DND-41 (cell line): ENCODE measurements around the gene PCGF5.
A peak's percentile ranks its signal among the peaks of the same experiment; 100 is the strongest.

ENCODE experiments used
- ATAC-seq: fragments of 200-7000 bp; cut with Tn5 transposase; 3 replicates; pipeline ENCODE4 v1.9.1; 2021; ENCODE audit warnings: low read depth; ENCODE audit not compliant: insufficient read depth
- DNase-seq: peaks from one replicate; pipeline ENCODE4 v3.0.0-alpha.2; 2020
- H2AFZ ChIP-seq: 2 replicates; pipeline ENCODE4 v1.6.0; 2012; ENCODE audit warnings: low read depth, low read length
- H3K27ac ChIP-seq: 2 replicates; pipeline ENCODE4 v1.5.1; 2012; ENCODE audit warnings: low read length, inconsistent platforms
- H3K27me3 ChIP-seq: fragments of 200-600 bp; sonication (generic); 2 replicates; pipeline ENCODE4 v1.6.0; 2012; ENCODE audit warnings: low read length, mild to moderate bottlenecking, inconsistent platforms; ENCODE audit not compliant: insufficient read depth, poor library complexity
- H3K36me3 ChIP-seq: 2 replicates; pipeline ENCODE4 v1.5.1; 2012; ENCODE audit warnings: low read length, inconsistent platforms; ENCODE audit not compliant: insufficient read depth
- H3K4me1 ChIP-seq: 2 replicates; pipeline ENCODE4 v1.5.1; 2012; ENCODE audit warnings: mild to moderate bottlenecking, low read length; ENCODE audit not compliant: insufficient read depth
- H3K4me2 ChIP-seq: 2 replicates; pipeline ENCODE4 v1.6.0; 2012; ENCODE audit warnings: mild to moderate bottlenecking, moderate library complexity, low read length, inconsistent platforms; ENCODE audit not compliant: insufficient read depth
- H3K4me3 ChIP-seq, 2 experiments: fragments of 200-600 bp in 1 of 2; shearing (Covaris generic) in 1 of 2; 2 replicates each; pipeline ENCODE4 v1.5.1; 2012 to 2016; ENCODE audit warnings: inconsistent platforms in 2 of 2, low read length in 2 of 2, mild to moderate bottlenecking in 2 of 2, low read depth in 1 of 2, moderate library complexity in 1 of 2
- H3K79me2 ChIP-seq: 2 replicates; pipeline ENCODE4 v1.6.0; 2012; ENCODE audit warnings: low read length, inconsistent platforms; ENCODE audit not compliant: insufficient read depth
- H3K9ac ChIP-seq: 2 replicates; pipeline ENCODE4 v1.6.0; 2012; ENCODE audit warnings: low read depth, mild to moderate bottlenecking, inconsistent platforms, low read length, moderate library complexity
- H3K9me3 ChIP-seq: 2 replicates; pipeline ENCODE4 v1.5.1; 2012; ENCODE audit warnings: low read length, moderate library complexity, mild to moderate bottlenecking, inconsistent platforms; ENCODE audit not compliant: insufficient read depth, severe bottlenecking
- H4K20me1 ChIP-seq: 2 replicates; pipeline ENCODE4 v1.6.0; 2012; ENCODE audit warnings: low read length; ENCODE audit not compliant: insufficient read depth
- EZH2 ChIP-seq: IDR thresholded peaks from 3 replicates; pipeline ENCODE4 v1.6.1; 2012; ENCODE audit warnings: borderline replicate concordance, low read depth, mild to moderate bottlenecking, moderate library complexity, low read length, inconsistent platforms; ENCODE audit not compliant: severe bottlenecking
- TF ChIP-seq, protein P1 (sequence below): IDR thresholded peaks from 2 replicates; pipeline ENCODE4 v1.5.1; 2012; ENCODE audit warnings: borderline replicate concordance, low read length, moderate library complexity, mild to moderate bottlenecking; ENCODE audit not compliant: poor library complexity, severe bottlenecking; ENCODE audit errors: extremely low read depth

Gene PCGF5

DNA sequence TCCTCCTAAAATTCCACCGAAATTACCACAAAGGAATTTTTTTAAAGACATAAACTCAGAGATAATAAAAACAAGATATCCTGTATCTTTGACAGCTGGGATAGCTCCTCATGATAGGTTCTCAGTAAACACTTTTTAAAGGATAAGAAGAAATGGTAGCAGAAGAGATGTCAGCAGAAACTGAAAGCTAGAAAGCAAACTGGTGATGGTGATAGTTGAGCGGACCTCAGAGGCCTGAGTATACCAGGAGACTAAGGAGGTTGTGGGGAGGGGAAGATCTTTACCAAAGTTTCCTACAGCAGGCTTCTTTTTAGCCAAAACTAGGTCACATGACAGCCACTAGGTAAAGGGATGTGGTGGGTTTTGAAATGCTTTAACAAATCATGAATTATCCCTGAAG lies 22.5 kb downstream of the PCGF5 start:
- Histone ChIP-seq H3K79me2 (peaks cover 94% of the 10 kb centered on the region), H3K27ac (0 out of 2 replicates have a peak overlapping the region, but pooled peaks have one; percentile 2), H3K27me3 (no peaks in the 10 kb centered on the region), H3K36me3 (peaks cover 59% of the 10 kb centered on the region), H3K4me3 (no peak overlapping the region), H3K9me3 (no peaks in the 10 kb centered on the region), H2AFZ (no peak overlapping the region), H3K9ac (no peak overlapping the region), H4K20me1 (peaks cover 3% of the 10 kb centered on the region; the same call in 1 of the 2 replicates), H3K4me1 (peaks cover 67% of the 10 kb centered on the region), H3K4me2 (no peak overlapping the region)
- ATAC-seq (peak; percentile 31; the same call in 1 of the 3 replicates), DNase-seq (no peak)
- no peak for TF ChIP-seq EZH2
- TF ChIP-seq, protein P1, sequence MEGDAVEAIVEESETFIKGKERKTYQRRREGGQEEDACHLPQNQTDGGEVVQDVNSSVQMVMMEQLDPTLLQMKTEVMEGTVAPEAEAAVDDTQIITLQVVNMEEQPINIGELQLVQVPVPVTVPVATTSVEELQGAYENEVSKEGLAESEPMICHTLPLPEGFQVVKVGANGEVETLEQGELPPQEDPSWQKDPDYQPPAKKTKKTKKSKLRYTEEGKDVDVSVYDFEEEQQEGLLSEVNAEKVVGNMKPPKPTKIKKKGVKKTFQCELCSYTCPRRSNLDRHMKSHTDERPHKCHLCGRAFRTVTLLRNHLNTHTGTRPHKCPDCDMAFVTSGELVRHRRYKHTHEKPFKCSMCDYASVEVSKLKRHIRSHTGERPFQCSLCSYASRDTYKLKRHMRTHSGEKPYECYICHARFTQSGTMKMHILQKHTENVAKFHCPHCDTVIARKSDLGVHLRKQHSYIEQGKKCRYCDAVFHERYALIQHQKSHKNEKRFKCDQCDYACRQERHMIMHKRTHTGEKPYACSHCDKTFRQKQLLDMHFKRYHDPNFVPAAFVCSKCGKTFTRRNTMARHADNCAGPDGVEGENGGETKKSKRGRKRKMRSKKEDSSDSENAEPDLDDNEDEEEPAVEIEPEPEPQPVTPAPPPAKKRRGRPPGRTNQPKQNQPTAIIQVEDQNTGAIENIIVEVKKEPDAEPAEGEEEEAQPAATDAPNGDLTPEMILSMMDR: no peak

DNA sequence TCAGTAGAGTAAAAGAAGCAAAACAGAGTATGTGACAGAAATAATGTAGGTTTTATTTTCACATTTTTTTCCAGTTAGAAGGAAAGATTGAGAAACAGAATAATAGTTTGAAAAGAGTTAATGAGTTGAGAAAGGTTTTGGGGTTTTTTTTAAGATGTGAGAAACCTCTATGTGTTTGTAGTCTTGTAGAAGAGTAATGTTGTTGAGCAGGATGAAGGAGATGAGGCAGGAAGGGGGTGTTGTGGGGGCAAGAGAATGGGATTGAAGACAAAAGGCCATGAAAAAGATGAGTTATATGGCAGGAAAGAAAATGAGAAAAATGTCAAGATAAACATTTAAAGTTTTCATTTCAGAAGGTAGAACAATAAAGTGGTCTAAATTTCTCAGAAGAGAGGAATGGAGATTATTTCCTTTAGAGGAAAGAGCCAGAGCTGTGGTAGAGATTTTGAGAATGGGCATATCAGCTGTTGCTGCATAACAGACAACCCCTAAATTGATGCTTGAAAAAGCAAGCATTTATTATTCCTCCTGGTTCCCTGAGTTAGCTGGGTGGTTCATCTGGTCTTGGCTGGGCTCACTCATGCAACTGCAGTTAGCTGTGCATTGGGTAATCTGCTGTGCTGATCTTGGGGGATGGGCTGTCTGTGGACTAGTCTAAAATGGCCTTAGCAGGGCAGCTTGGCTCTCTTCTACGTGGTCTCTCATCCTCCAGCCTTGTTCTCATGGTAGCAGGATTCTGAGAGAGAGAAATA lies 27.1 kb downstream of the PCGF5 start:
- Histone ChIP-seq H4K20me1 (no peaks in the 10 kb centered on the region; the same call in 1 of the 2 replicates), H3K27me3 (no peaks in the 10 kb centered on the region), H3K79me2 (peaks cover 90% of the 10 kb centered on the region), H3K9me3 (no peaks in the 10 kb centered on the region), H2AFZ (no peak overlapping the region), H3K4me2 (no peak overlapping the region), H3K9ac (no peak overlapping the region), H3K27ac (peak overlapping the region; percentile 65), H3K36me3 (peaks cover 74% of the 10 kb centered on the region), H3K4me3 (no peak overlapping the region), H3K4me1 (peaks cover 70% of the 10 kb centered on the region)
- no peak for TF ChIP-seq EZH2
- TF ChIP-seq, protein P1: no peak
- DNase-seq: no peak
- ATAC-seq: peak; percentile 38; the same call in 1 of the 3 replicates

DNA sequence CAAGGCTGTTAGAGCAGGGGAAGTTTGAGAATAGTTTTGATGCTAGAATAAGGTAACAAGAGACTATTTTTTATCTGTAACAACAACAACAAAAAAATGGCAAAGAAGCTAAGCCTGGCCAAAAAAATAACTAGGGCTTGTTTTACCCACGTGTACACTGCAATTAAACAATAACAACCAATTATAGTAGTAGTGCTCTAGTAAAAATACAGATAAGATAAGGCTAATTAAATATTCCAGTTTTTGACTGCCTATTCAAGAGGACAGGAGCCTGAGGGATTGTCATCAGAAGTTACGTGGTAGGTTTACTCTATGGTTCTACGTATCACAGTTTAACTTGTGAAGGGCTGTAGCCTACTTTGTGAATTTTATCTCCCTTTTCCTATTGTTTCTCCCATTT lies 29.2 kb downstream of the PCGF5 start:
- Histone ChIP-seq H3K9ac (0 out of 2 replicates have a peak overlapping the region, but pooled peaks have one; percentile 15), H3K79me2 (peaks cover 90% of the 10 kb centered on the region)
- TF ChIP-seq, protein P1: no peak
- TF ChIP-seq EZH2: no peak

More for the DNA sequence above, 29.2 kb downstream of the PCGF5 start:
- ATAC-seq: no peak
- no peak overlapping the region for H3K4me3 ChIP-seq
- H4K20me1 ChIP-seq: no peaks in the 10 kb centered on the region
- H3K27ac ChIP-seq: peak overlapping the region; percentile 35
- no peak for DNase-seq
- peaks cover 3% of the 10 kb centered on the region for H3K9me3 ChIP-seq
- no peak overlapping the region for H2AFZ ChIP-seq
- H3K36me3 ChIP-seq: peaks cover 77% of the 10 kb centered on the region
- H3K4me2 ChIP-seq: no peak overlapping the region
- peaks cover 52% of the 10 kb centered on the region for H3K4me1 ChIP-seq
- no peaks in the 10 kb centered on the region for H3K27me3 ChIP-seq
